ENCODE measurements around the gene CSTF2.

- TF ChIP-seq POLR2A (IDR thresholded peaks at IDR 0.05; ENCODE audit: low read length) (no peak), GATA1 (IDR thresholded peaks at IDR 0.05; ENCODE audit: low read depth, low read length) (no peak)
These were observed 17.3 kb upstream of the CSTF2 start for GRCh38 chrX:100802843-100803242.
